Activated CD4-positive, CD25-positive, alpha-beta regulatory T cell treated with anti-CD3 and anti-CD28 coated beads, Interleukin-2, amount 50 U/mL, for 24 hours (primary cell): ENCODE results near the gene NR1H3.
"Not testable (repeated sequence)": the region's sequence is repeated elsewhere in the genome, so short reads cannot be mapped to it uniquely, and the experiment has no call there.

Experiments
- ATAC-seq, 2 donors: fragments of 150-1000 bp; cut with Tn5 transposase; one replicate each; pipeline ENCODE4 v1.10.0; 2021; ENCODE audit warnings: mild to moderate bottlenecking in 1 of 2, moderate library complexity in 1 of 2

NR1H3 gene

DNA sequence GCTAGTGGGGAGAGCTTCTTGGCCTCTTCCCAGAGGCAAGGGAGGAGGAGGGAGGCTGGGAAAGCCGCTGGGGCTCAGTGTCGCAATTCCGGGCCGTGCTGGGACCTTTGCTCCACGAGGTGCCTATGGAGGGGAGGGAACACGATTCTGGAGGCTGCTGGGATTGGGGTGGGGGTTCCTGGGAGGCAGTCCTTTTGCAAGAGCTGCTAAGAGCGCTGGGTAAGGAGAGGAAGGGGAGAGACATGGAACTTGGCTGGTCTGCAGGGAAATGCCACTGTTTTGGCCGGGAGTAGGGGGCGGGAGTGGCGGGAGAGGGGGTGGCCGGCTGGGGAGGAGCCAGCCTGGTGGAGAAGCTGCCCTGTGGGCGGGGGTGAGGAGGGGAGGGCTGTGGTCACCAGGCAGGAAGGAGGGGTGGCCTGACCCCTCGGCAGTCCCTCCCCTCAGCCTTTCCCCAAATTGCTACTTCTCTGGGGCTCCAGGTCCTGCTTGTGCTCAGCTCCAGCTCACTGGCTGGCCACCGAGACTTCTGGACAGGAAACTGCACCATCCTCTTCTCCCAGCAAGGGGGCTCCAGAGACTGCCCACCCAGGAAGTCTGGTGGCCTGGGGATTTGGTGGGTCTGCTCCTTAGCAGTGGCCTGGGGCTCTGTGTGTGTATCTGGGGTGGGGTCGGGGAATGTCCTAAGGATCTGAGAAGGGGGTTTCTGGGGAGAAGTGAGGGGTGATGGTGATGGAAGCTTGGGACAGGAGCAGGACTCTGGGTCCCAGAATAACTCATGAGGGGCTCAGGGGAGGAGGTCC, at the start of gene NR1H3:
Gene NR1H3, plus strand, starts transcription at position 480 of the 800 bp plus-strand sequence. CDS start 1,221 bp downstream, outside the sequence.
- no peak for ATAC-seq

DNA sequence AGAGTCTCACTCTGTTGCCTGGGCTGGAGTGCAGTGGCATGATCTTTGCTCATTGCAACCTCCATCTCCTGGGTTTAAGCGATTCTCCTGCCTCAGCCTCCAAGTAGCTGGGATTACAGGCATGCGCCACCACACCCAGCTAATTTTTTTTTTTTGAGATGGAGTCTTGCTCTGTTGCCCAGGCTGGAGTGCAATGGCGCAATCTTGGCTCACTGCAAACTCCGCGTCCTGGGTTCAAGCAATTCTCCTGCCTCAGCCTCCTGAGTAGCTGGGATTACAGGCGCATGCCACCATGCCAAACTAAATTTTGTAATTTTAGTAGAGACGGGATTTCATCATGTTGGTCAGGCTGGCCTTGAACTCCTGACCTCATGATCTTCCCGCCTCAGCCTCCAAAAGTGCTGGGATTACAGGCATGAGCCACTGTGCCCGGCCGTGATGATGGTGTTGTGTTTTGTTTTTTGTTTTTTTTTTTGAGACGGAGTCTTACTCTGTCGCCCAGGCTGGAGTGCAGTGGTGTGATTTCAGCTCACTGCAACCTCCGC, 49.7 kb upstream of the NR1H3 start:
- ATAC-seq: not testable (repeated sequence)

DNA sequence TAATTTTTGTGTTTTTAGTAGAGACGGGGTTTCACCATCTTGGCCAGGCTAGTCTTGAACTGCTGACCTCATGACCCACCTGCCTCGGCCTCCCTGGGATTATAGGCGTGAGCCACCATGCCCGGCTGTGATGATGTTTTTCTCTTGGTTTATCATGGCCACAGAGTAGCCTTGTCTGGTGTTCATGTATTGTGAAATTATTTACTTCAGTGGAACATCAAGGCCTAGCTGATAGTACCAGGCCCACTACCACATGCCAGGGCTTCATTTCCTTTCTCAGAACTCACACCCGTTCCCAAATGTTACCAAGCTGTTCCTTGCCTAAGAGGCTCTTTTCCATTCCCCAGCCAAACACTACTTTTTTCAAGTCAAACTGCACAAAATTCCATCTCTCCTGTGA, 49.2 kb upstream of the NR1H3 start:
- no peak for ATAC-seq

DNA sequence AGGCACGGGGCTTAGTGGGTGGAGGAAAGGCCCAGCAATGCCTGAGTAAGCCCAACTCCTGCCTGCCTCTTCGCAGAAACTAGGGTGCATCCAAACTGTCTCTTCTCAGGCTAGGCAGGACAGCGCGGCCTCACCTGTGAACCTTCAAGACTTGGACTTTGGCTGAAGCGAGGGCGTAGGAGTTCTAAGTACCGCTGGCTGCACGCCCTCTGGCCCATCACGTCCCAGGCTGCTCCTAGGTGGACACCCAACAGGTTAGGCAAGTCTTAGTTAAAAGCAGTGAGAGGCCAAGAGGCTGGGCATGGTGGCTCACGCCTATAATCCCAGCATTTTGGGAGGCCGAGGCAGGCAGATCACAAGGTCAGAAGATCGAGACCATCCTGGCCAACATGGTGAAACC, 44.9 kb upstream of the NR1H3 start:
- no peak for ATAC-seq

DNA sequence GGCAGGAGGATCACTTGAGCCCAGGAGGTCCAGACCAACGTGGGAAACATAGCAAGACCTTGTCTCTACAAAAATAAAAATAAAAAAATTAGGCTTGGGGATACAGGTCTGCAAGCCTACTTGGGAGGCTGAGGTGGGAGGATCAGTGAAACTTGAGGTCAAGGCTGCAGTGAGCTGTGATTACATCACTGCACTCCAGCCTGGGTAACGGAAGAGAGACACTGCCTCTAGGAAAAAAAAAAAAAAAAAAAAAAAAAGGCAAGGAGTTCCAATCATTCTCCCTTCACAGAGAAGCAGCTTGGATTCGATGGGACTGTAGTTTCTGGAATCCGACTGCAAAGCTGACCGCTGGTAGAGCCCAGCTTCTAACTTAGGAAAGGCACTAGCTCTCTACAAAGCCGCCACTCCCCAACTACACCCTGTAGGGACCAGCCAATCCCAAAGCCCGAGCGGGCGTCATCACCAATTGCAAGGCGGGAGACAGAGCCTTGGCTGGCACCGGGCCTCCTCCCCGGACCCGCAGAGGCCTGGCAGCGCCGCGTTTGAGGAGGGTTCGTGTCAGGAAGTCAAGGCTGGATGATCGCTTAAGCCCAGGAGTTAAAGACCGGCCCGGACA, 43.7 kb upstream of the NR1H3 start:
- ATAC-seq: peak; percentile 74 to 77

DNA sequence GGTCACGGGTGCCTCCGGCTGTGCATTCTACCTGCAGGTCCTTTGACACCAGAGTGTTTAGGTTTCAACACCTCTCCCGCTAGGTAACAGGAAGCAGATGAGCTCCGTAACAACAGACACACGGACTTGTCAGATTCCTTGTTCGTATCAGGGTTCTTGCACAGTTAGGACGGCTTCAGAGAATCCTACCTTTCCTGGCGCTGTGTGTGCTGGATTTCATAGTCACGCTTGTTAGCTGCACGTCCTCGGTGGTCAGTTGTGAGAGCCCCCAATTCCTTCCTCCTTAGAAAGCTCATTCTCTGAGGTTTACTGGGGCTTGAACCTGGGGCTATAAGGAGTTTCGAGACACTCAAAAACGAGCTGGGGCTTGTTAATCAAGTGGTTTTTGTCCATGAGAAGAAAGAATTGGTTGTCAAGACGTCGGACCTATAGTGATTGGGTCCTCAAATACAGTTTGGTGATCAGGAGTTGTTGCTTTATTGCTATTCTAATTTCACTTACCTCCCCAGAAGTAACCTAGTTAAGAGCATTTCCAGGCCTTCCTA, 42.4 kb upstream of the NR1H3 start:
- ATAC-seq: no peak

DNA sequence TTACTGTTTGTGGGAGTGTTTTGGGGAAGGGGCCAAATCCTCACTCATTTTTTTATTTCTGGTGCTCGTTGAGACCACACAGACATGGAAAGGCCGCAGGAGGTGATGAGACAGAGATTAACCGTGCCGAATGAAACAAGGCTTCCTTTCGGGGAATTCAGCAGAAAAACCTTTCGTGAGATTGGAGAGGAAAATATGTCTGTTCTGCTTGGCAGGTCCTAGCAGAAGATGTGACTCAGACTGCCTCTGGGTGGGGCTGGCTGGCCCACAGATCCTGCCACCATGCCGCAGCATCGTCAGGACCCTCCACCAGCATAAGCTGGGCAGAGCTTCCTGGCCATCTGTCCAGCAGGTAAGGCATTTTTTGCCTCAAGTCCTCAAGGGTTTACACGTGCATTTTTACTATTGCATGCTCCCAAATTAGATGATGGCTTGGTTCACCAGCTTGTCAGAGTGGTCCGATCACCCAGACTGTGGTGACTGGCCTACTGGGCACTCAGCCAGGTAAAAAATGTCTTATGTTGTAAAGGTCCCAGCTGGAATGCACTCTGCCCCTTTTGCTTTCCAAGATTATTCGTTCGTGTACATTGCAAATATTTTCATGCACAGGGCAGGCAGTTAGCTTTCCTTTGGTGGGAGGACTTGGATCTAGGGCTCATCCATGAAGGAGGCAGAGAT, 41.5 kb upstream of the NR1H3 start:
- ATAC-seq: peak; percentile 52 to 64

DNA sequence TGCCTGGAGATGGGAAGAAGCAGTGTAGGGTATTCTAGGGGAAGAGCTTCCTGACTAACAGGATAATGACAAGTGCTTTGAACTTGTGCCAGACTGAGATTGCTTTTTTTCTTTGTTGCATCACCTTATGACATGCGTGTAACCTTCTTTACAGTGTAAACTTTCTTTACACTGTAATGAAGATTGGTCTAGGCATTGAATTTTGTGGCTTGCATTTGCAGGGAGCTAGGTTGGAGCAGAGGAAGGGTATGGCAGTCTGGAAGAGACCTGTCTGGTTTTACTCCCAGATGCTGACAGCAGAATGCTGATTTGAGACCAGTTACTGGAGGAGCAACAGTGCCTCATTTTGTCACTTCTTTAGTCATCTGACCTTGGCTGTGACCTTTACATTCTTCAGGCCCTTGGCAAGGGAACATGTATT, 37.4 kb upstream of the NR1H3 start:
- ATAC-seq: peak in 1 of 2 donors; percentile 14

DNA sequence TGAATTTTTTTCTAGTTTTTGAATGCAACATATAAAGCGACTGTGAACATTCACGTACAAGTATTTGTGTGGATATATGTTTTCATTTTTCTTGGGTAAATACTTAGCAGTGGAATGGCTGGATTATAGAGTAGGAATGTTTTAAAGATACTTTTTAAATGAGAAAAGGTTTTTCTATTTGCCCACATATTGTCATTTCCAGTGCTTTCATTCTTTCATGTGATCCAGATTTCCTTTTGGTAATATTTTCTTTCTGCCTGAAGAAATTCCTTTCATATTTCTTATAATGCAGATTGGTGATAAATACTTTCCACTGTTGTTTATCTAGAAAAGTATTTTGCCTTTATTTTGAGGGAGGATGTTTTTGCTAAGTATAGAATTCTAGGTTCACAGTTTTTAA, 35.1 kb upstream of the NR1H3 start:
- no peak for ATAC-seq

DNA sequence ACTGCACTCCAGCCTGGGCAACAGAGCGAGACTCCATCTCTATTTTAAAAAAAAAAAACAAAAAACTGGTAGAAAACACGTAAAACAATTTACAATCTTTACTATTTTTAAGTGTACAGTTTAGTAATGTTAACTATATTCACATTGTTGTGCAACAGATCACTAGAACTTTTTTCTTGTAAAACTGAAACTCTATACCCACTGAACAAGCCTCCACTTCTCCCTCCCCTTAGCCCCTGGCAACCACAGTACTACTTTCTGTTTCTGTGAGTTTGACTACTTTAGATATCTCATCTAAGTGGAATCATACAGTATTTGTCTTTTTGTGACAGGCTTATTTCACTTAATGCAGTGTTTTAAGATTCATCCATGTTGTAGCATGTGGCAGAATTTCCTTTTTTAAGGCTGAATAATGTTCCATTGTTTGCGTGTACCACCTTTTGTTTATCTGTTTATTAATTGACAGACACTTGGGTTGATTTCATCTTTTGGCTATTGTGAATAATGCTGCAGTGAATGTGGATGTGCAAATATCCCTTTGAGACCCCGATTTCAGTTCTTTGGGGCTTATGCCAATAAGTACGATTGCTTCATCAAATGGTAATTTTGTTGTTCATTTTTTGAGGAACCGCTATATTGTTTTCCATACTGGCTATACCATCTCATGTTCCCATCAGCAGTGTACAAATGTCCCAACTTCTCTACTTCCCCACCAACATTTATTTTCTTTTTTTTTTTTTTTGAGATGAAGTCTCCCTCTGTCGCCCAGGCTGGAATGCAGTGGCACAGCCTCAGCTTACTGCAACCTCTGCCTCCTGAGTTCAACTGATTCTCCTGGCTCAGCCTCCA, 32.0 kb upstream of the NR1H3 start:
- peak; percentile 99 to 100 for ATAC-seq

DNA sequence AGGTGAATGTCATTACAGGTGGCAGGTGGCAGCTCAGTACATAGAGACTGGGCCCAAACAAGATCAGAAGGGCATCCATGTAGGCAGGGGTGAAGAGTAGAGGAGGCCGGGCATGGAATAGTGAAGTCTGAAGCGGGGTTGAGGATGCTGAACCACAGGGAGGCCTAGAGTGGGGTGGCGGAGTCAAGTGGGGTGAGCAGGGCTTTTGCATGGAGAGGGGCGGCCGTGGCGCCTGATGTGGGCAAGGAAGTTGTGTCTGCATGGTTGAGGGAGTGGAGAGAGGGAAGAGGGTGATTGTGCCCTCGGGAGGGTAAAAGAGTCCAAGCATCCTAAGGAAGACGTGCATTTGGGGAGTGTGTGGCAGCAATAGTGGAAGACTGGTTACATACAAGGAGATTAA, 28.6 kb upstream of the NR1H3 start:
- no peak for ATAC-seq

DNA sequence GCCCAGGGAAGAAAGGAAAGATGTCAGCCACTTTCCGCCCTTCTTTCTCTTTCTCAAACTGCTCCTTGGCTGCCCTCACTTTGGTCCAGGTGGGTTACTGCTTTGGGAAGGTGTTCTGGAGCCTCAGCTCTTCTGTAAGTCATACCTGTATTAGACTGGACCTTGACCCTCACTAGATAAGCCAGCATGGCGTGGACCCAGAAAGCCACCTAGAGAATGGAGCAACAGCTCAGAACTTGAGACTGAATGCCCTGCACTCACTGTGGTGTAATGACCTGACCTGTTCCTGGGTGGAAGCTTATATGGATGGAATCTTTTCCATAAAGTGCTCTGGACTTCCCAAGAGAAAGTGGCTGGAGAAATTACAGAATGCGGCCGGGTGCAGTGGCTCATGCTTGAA, 24.7 kb upstream of the NR1H3 start:
- no peak for ATAC-seq

DNA sequence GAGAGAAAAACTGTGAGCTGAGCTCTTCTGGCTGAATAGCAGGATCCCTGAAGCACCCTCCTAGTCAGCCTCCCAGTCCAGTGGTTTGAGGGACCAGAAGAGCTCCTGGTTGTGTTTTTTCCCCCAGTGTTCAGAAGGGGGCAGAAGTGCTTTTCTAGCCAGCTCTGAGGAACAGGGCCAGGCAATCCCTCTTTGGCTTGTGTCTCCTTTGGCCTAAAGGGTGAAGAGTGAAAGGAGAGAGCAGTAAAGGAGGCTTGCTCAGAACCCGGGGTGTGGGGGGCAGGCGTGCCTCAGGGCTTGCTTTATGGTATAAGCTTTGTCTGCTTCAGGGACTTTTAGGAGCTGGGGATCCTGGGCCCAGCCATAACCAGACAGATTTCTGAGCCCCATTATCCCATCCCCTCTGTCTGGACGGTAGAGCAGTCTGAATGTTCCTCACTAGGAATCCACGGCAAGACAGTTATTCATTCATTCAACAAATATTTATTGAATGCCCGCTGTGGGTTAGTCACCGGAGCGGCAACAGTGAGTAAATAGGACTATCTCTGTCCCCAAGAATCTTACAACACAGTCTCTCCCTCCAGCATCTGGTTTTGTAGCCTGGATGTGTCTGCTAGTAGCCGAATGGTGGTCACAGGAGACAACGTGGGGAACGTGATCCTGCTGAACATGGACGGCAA, 23.7 kb upstream of the NR1H3 start:
- ATAC-seq: peak in 1 of 2 donors; percentile 48

DNA sequence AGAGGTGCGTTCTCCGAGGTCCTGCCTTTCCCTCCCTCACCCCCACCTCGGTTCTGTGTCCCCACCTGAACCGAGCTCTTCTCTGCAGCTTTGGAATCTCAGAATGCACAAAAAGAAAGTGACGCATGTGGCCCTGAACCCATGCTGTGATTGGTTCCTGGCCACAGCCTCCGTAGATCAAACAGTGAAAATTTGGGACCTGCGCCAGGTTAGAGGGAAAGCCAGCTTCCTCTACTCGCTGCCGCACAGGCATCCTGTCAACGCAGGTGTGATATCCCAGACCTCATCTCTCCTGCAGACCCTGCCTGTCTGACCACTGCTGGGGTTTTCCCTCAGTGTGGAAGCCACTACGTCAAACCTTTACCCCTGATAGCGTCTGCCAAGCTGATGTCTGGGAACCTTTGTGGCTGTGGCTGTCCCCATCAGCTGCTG, 23.1 kb upstream of the NR1H3 start:
- ATAC-seq: peak; percentile 41

DNA sequence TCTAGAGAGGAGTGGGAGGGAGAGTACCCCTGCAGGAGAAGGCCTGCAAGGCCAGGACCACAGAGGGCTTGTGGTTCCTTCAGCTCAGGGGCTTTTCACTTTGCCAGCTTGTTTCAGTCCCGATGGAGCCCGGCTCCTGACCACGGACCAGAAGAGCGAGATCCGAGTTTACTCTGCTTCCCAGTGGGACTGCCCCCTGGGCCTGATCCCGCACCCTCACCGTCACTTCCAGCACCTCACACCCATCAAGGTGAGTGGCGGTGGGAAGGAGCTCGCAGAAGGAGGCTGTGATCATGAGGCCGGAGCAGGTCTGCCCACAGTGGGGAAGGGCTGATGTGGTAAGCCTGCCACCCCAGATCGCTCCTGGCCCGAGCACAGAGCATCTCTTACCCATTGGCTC, 22.6 kb upstream of the NR1H3 start:
- ATAC-seq: no peak

DNA sequence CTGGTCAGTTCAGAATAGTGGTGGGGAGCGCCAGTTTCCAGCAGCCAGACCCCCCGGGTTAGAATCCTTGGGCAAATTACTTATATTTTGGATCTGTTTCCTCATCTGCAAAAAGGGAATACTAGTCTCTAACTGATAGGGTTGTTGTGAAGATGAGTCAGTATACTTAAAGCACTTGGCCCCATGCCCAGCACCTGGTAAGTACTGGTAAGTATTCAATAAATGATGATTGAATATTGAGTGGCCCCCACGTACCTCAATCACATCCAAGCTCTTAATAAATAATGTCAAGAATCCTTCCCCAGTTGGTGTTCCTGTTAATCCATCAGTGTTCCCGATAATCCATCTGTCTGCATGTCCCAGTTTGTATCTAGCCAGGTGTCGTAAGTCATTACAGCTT, 21.3 kb upstream of the NR1H3 start:
- no peak for ATAC-seq

DNA sequence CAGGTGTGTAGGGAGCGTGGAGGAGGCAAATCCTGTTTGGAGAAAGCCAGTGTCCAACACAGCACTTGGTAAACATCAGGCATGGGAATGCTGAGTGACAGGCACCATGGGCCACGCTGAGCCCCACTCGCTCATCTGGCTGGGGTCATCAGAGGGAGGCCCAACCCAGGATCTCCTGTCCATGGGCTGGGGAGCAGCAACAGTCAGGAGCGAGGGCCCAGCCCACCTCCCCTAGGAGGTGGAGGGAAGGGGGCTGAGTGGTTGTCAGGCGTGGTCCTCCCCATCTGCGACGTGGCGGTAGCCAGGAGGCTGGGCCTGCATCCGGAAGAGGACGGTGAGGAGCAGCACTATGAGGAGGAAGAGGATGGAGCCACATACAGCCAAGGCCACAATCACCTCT, 17.9 kb upstream of the NR1H3 start:
- ATAC-seq: no peak

DNA sequence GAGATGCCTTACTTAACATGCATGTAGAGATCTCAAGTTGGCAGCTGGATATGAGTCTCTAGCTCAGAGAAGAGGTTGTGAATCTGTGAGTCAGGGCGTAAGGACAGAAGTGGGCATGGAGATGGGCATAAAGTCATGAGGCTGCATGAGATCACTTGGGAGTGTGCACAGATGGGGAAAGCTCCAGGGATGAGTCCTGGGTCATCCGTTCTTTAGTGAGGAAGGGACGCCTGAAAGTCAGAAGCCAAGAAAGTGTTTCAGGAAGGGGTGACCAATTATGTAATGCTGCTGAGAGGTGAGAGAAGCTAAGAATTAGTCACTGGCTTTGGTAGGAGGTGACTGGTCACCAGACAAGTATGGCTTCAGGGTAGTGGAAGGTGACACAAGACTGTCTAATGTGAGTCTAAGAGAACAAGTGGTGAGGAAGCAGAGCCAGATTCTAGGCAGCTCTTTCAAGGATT, 15.9 kb upstream of the NR1H3 start:
- ATAC-seq: peak; percentile 29 to 55

DNA sequence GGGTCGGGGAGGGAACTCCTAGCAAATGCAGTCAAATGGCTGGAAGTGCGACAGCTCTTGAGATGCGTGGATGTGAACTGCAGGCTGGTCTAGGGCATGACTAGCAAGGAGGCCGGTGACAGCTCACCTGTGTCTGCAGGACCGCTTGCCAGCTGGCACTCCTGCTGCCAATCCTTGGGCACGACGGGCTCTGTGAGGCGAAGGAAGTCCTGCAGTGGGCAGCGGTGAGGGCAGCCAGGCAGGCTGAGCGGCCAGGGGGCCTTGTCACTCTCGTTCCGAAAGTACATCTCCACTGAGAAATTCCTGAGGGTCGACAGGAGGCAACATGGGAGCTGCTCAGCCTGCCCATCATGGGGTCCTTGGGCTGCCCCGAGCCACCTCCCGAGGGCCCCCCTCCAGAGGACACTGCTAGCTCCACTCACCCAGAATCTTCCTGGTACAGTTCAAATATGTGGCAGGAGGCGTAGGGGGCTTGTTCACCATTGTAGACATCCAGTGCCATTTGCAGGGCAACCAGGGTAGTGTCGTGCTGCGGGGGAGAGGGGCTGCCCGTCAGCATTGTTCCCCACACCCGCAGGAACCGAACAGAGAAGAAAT, 15.1 kb upstream of the NR1H3 start:
- ATAC-seq: no peak

DNA sequence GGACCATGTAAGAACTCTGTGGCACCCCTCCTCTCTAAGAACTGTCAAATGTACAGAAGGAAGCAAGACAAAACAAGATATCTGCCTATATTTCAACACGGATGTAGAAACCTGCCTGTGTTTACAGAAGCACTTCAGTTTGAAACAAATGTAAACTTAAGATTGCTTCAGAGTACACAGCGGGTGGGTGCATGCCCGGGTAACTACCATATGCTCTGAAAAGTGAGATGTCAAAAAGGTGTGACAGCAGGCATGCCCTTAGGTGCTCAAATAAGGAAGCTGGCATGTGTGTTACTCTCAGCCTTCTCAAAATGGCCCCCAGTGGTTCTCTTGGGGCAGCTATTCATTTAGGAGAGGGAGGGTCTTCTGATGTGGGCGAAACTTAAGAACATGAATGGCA, 14.3 kb upstream of the NR1H3 start:
- no peak for ATAC-seq
